Measurements from ENCODE around the gene RGS12. TPM values are rescaled to one million over a fixed set of nuclear protein-coding genes. Genes with fewer than 3 reads are reported as not detected.

Gene RGS12
- total RNA-seq, 1 donor from 2014 or later = 13.4 TPM

DNA sequence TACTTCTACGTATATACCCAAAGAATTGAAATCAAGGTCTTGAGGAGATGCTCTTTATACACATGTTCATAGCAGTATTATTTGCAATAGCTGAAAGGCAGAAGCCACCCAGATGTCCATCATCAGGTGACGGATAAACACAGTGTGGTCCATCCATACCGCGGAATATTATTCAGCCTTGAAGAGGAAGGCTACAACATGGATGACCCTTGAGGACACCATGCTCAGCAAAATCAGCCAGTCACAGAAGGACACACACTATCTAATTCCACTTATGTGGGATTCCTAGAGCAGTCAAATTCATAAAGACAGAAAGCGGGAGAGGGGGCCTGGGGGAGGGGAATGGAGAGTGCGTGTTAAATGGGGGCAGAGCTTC is 44.5 kb downstream of the RGS12 start:
- Histone ChIP-seq H3K36me3 (no peaks in the 10 kb centered on the region), H3K9me3 (replicated peaks) (no peaks in the 10 kb centered on the region), H3K27ac (replicated peaks) (no peak overlapping the region), H3K27me3 (ENCODE audit: low read depth) (no peaks in the 10 kb centered on the region), H3K4me3 (no peak overlapping the region), H3K4me1 (peaks cover 46% of the 10 kb centered on the region)
- intact Hi-C loops (cut with micrococcal nuclease) = no loop called here
- no peak for DNase-seq
- TF ChIP-seq CTCF (IDR thresholded peaks at IDR 0.05; ENCODE audit: borderline replicate concordance) = no peak

DNA sequence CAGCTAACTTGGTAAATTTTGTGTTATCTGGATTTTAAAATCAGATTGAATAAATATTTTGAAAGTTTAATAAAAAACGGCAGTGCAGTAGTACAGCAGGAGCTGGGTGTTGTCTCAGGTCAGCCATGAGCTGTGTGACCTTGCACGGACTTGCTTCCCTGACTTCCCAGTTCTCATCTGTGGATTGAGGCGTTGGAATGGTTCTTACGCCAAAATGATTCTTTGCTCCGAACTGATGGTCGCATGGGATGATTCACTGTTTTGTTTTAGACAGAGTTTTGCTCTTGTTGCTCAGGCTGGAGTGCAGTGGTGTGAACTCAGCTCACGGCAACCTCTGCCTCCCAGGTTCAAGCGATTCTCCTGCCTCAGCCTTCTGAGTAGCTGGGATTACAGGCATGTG is 45.0 kb downstream of the RGS12 start:
- DNase-seq = no peak
- no peaks in the 10 kb centered on the region for H3K27me3 ChIP-seq (ENCODE audit: low read depth)
- no peaks in the 10 kb centered on the region for H3K9me3 ChIP-seq (replicated peaks)
- no peak overlapping the region for H3K4me3 ChIP-seq
- H3K27ac ChIP-seq (replicated peaks) = no peak overlapping the region
- H3K4me1 ChIP-seq = peaks cover 46% of the 10 kb centered on the region
- intact Hi-C loops (cut with micrococcal nuclease) = no loop called here
- H3K36me3 ChIP-seq = no peaks in the 10 kb centered on the region
- TF ChIP-seq CTCF (IDR thresholded peaks at IDR 0.05; ENCODE audit: borderline replicate concordance) = no peak

- no peaks in the 10 kb centered on the region for H3K9me3 ChIP-seq (replicated peaks)
- no peak for TF ChIP-seq CTCF (IDR thresholded peaks at IDR 0.05; ENCODE audit: borderline replicate concordance)
- H3K4me1 ChIP-seq = peaks cover 45% of the 10 kb centered on the region
- no peaks in the 10 kb centered on the region for H3K36me3 ChIP-seq
- no peak for DNase-seq
- intact Hi-C loops (cut with micrococcal nuclease) = no loop called here
- no peaks in the 10 kb centered on the region for H3K27me3 ChIP-seq (ENCODE audit: low read depth)
- no peak overlapping the region for H3K27ac ChIP-seq (replicated peaks)
- H3K4me3 ChIP-seq = no peak overlapping the region
These were observed 45.6 kb downstream of the RGS12 start for GRCh38 chr4:3338321-3338838.

DNA sequence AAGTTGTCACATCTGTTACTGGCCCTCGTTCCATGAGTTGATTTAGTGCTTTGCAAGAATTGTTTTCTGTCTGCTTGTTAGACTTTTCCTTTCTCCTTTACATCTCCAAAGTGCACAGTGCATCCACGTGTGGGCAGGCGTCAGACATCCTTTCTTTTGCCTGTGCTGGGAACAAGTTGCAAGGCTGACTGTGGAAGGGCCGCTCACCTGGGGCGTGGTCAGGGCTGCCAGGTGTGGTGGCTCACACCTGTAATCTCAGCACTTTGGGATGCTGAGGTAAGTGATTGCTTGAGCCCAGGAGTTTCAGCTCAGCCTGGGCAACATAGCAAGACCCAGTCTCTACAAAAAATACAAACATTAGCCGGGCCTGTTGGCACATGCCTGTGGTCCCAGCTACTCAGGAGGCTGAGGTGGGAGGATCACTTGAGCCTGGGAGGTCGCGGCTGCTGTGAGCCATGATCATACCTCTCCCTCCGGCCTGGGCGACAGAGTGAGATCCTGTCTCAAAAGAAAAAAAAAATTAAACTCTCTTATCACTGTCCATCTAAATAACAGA is 46.2 kb downstream of the RGS12 start:
- H3K4me3 ChIP-seq = no peak overlapping the region
- H3K4me1 ChIP-seq = peaks cover 41% of the 10 kb centered on the region
- no peak for TF ChIP-seq CTCF (IDR thresholded peaks at IDR 0.05; ENCODE audit: borderline replicate concordance)
- H3K36me3 ChIP-seq = no peaks in the 10 kb centered on the region
- H3K9me3 ChIP-seq (replicated peaks) = no peaks in the 10 kb centered on the region
- H3K27ac ChIP-seq (replicated peaks) = no peak overlapping the region
- no peak for DNase-seq
- no peaks in the 10 kb centered on the region for H3K27me3 ChIP-seq (ENCODE audit: low read depth)
- intact Hi-C loops (cut with micrococcal nuclease) = no loop called here

DNA sequence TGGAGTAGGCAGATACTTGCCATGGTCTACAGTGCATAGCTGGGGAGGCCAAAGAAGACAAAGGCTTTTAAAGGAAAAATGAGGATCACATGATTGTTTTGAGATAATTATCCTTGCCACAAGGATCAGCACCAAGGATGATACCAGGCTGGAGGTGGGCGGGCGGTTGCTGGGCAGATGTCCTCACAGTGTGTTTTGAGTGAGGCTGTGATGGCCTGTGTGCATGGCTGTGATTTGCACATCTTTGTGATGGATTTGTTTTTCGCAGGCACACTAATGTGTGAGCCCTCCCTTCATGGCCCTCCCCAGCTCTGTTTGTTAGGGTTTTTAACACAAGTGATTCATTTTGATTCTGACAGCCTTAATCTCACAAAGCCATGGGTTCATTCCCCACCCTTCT is 46.8 kb downstream of the RGS12 start:
- Histone ChIP-seq H3K4me1 (peaks cover 35% of the 10 kb centered on the region), H3K9me3 (replicated peaks) (no peaks in the 10 kb centered on the region), H3K27ac (replicated peaks) (no peak overlapping the region), H3K27me3 (ENCODE audit: low read depth) (no peaks in the 10 kb centered on the region), H3K4me3 (no peak overlapping the region), H3K36me3 (no peaks in the 10 kb centered on the region)
- DNase-seq = no peak
- intact Hi-C loops (cut with micrococcal nuclease) = no loop called here
- TF ChIP-seq CTCF (IDR thresholded peaks at IDR 0.05; ENCODE audit: borderline replicate concordance) = no peak

Measured in left ventricle myocardium inferior (tissue), 1 donor.